ENCODE data around the gene PNPLA8. TPM values are rescaled to one million over a fixed set of nuclear protein-coding genes. Genes with fewer than 3 reads are reported as not detected.

PNPLA8 gene
- total RNA-seq, 2 experiments from 2014 or later = 18.8 to 18.9 TPM

DNA sequence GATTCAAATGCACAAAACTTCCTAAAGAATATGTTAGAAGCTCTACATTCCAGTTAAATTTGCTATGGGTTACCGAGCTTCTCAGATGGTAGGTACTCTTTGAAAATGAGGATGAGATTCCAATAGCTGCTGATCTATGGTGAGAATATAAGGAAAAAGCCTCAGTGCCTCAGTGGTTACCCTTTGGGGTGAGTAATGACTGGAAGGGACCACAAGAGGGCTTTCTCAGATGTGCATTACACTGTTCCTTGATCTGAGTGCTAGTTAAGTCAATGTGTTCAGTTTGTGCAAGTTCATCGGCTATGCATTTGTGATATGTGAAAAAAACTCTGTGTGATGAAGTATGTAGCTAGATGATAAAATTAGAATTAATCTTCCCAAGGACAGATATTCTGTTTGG lies 73.2 kb downstream of the PNPLA8 start:
- CTCF ChIA-PET = interaction anchor here (0.7 to 2.7 kb wide), 9 partner anchors 16 to 272 kb away, joined by 3 to 18 read pairs (median 4); no protein-coding TSS in a partner anchor
- Mint-ChIP-seq H3K27me3 (ENCODE audit: low read depth) (peaks cover 33% of the 10 kb centered on the region), H3K27ac (no peak overlapping the region), H3K36me3 (ENCODE audit: low read depth) (no peaks in the 10 kb centered on the region), H3K4me1 (ENCODE audit: low read depth) (peaks cover 12% of the 10 kb centered on the region), H3K4me3 (no peak overlapping the region), H3K9me3 (no peaks in the 10 kb centered on the region)
- intact Hi-C loops (cut with micrococcal nuclease) = loop anchor here (1.0 to 2.0 kb wide), 2 partner anchors 45 to 74 kb away; partner anchors contain the start of gene PNPLA8
- no peak for DNase-seq

DNA sequence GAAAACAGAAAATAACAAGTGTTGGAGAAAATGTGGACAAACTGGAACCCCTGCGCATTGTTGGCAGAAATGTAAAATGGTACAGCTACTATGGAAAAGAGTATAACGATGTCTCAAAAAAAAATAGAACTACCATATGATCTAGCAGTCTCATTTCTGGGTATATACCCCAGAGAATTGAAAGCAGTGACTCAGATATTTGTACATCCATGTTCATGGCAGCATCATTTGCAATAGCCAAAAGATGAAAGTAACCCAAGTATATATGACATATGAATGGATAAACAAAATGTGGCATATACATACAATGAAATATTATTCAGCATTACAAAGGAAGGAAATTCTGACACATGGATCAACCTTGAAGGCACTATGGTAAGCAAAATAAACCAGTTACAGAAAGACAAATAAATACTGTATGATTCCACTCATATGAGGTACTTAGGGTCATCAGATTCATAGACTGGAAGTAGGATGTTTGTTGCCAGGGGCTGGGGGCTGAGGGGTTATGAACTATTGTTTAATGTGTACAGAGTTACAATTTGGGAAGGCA lies 74.6 kb downstream of the PNPLA8 start:
- H3K27me3 Mint-ChIP-seq (ENCODE audit: low read depth) = peaks cover 21% of the 10 kb centered on the region
- CTCF ChIA-PET = no interaction called here

DNA sequence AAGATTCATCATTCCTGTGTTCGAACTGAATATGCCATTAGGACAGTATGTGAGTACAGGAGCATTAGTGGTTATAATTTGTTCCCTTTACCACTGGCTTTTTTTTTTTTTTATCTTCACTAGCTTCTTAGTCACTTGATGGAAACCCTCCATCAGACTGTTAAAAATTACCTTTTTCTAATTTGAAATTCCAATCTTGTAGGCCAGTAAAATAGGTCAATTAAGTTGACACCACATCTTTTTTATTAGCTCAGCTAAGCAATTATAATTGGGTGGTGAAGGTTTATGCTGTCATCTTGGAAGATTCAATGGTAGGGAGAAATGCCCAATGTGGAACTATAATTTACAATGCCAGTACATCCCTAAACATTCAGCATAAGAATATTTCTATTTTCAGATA lies 75.8 kb downstream of the PNPLA8 start:
- CTCF ChIA-PET = interaction anchor here (0.6 kb wide), 2 partner anchors 48 to 348 kb away, joined by 3 read pairs; no protein-coding TSS in a partner anchor
- H3K27ac Mint-ChIP-seq = no peak overlapping the region
- intact Hi-C loops (cut with micrococcal nuclease) = no loop called here

More for the DNA sequence above, 74.6 kb downstream of the PNPLA8 start:
- H3K27ac Mint-ChIP-seq = no peak overlapping the region
- H3K4me3 Mint-ChIP-seq = no peak overlapping the region
- no peak for DNase-seq
- H3K36me3 Mint-ChIP-seq (ENCODE audit: low read depth) = no peaks in the 10 kb centered on the region
- intact Hi-C loops (cut with micrococcal nuclease) = loop anchor here (1.0 kb wide), 1 partner anchor 9 kb away; no protein-coding TSS in a partner anchor
- no peaks in the 10 kb centered on the region for H3K9me3 Mint-ChIP-seq
- H3K4me1 Mint-ChIP-seq (ENCODE audit: low read depth) = peaks cover 10% of the 10 kb centered on the region

DNA sequence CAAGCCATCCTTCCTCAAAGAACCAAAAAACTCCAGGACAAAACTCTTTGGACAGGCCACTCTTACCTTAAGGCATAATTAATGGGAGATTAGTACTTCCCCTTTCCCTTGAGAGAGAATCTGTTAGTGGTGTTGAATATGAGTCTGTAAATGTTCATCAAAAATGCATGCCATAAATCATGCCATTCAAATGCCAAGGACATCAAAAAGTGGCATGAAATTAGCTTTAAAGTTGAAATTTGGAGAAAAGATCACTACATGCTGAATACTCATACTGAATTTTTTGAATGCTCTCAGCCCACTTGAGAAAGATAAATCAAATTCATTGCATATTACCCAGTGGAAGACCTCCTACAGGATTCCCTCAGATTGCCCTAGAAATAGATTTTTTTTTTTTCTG lies 76.4 kb downstream of the PNPLA8 start:
- no peak overlapping the region for H3K4me3 Mint-ChIP-seq
- CTCF ChIA-PET = interaction anchor here (0.6 kb wide), 1 partner anchor 172 kb away, joined by 3 read pairs; no protein-coding TSS in a partner anchor
- H3K36me3 Mint-ChIP-seq (ENCODE audit: low read depth) = no peaks in the 10 kb centered on the region
- intact Hi-C loops (cut with micrococcal nuclease) = no loop called here
- no peaks in the 10 kb centered on the region for H3K9me3 Mint-ChIP-seq
- peaks cover 7% of the 10 kb centered on the region for H3K4me1 Mint-ChIP-seq (ENCODE audit: low read depth)
- H3K27ac Mint-ChIP-seq = no peak overlapping the region
- H3K27me3 Mint-ChIP-seq (ENCODE audit: low read depth) = peaks cover 19% of the 10 kb centered on the region
- no peak for DNase-seq

More for the DNA sequence above, 75.8 kb downstream of the PNPLA8 start:
- Mint-ChIP-seq H3K27me3 (ENCODE audit: low read depth) (peaks cover 21% of the 10 kb centered on the region), H3K4me3 (no peak overlapping the region), H3K4me1 (ENCODE audit: low read depth) (peaks cover 10% of the 10 kb centered on the region), H3K9me3 (no peaks in the 10 kb centered on the region), H3K36me3 (ENCODE audit: low read depth) (no peaks in the 10 kb centered on the region)
- DNase-seq = no peak

DNA sequence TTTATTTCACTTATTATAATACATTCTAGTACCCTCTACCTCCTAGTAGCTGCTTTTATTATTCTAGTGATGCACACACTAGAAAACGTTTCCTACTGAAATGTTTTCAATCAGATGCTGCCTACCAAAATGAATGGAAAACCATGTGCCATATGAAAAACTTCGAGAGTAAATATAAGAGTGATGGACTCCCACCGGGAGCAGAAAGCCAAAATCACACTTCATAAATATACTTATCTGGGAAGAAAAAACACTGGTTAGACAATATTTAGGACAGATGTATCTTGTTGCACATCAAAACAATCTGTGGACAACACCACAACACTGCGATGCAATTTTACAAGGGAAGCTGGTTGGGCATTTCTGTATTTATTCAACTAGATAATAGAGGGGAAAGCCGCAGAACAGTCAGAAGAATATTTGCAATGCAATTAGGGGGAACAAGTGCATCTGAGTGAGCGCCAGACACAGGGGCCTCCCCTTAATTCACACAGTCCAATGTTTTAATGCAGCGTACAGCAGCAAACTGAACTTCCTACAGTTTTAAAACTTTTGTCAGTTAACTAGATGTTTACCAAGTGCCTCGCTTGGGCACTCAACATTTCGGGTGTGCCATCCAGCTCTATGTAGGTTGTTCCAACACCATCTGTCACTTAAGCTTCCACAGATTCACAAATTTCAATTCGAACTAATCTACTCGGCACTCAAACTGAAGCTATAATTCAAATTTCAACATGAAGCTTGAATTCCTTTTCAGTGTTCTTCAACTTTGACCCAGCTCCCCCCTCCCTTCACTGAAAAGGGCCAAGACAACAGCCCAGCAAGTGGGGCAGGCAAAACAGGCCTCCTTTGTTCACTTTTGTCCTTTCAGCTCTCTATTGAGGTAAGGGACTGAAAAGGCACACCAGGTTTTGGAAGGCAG lies 77.1 kb downstream of the PNPLA8 start:
- CTCF ChIA-PET = interaction anchor here (0.6 kb wide), 1 partner anchor 171 kb away, joined by 3 read pairs; no protein-coding TSS in a partner anchor
- peaks cover 4% of the 10 kb centered on the region for H3K4me1 Mint-ChIP-seq (ENCODE audit: low read depth)
- H3K36me3 Mint-ChIP-seq (ENCODE audit: low read depth) = no peaks in the 10 kb centered on the region
- no peak overlapping the region for H3K27ac Mint-ChIP-seq
- H3K9me3 Mint-ChIP-seq = no peaks in the 10 kb centered on the region
- no peak for DNase-seq
- H3K4me3 Mint-ChIP-seq = no peak overlapping the region
- H3K27me3 Mint-ChIP-seq (ENCODE audit: low read depth) = peaks cover 17% of the 10 kb centered on the region
- intact Hi-C loops (cut with micrococcal nuclease) = no loop called here

DNA sequence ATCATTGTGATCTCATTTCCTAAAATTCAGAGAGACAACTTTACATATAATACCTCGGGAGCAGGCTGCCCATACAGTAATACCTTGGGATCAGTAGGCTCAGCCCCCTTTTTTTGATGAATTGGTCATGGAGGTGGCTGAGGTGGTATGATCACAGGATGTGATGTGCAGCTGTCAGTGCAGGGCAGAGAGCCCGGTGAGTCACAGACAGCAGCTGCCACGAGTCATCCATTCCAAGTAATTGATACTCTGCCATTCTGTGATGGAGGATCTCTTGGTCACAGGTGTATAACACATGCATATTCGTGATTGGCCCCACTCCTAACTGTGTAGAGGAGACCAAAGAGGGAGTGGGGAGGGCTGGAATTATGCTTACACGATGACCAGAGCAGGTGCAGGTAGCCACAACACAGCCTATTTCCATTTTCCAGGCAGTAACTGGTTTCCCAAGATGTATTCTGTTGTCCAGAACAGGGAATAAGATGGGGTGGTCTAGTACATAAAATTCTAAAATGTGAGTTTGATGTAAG lies 83.8 kb downstream of the PNPLA8 start:
- CTCF ChIA-PET = no interaction called here
- Mint-ChIP-seq H3K4me1 (ENCODE audit: low read depth) (peaks cover 4% of the 10 kb centered on the region), H3K9me3 (no peaks in the 10 kb centered on the region), H3K36me3 (ENCODE audit: low read depth) (no peaks in the 10 kb centered on the region), H3K27me3 (ENCODE audit: low read depth) (peaks cover under 1% of the 10 kb centered on the region), H3K27ac (no peak overlapping the region), H3K4me3 (no peak overlapping the region)
- peak; percentile 67 for DNase-seq
- intact Hi-C loops (cut with micrococcal nuclease) = loop anchor here (1.0 to 2.0 kb wide), 2 partner anchors 9 to 19 kb away; no protein-coding TSS in a partner anchor

DNA sequence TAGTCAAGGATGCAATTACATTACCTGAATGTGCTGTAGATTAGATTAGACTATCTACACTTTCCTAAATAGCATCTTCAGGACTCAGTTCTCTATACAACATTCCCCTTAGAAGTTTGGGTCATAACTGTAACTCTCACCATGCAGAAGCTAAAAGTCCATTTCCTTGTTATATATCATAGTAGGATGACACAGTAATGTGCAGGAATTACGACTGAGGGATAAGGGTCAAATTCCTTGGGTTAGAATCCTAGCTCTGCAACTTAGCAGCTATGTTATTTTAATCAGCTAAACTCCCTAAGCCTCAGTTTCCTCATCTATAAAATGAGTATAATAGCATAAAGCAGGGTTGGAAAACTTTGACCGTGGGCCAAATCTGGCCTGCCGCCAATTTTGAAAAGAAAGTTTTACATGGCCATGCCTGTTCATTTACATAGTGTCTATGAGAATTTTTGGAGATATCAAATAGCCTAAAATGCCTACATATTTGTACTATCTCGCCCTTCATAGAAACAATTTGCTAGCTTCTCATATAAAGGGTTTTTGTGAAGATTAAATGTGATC lies 84.5 kb downstream of the PNPLA8 start:
- no peaks in the 10 kb centered on the region for H3K9me3 Mint-ChIP-seq
- no peaks in the 10 kb centered on the region for H3K36me3 Mint-ChIP-seq (ENCODE audit: low read depth)
- no peak overlapping the region for H3K4me3 Mint-ChIP-seq
- DNase-seq = no peak
- intact Hi-C loops (cut with micrococcal nuclease) = no loop called here
- peaks cover 3% of the 10 kb centered on the region for H3K27me3 Mint-ChIP-seq (ENCODE audit: low read depth)
- peaks cover 4% of the 10 kb centered on the region for H3K4me1 Mint-ChIP-seq (ENCODE audit: low read depth)
- CTCF ChIA-PET = no interaction called here
- no peak overlapping the region for H3K27ac Mint-ChIP-seq

DNA sequence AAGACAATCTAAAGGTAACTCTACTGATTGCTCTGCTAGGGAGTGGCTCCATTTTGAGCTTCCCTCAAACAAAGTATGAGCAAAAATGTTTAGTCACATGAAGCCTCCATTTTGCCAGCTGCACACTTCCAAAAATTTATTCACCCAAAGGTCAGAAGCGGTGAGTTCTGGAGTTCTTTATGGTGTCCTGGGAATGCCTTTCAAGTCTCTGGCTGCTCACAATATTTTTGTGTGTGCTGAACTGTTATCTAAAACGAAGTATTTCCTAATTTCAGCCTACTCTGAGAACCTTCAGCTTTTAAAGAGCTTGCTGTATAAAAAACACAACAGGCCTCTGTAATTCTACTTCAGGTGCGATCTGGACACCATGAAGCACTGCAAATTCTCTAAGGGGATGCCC lies 85.3 kb downstream of the PNPLA8 start:
- peaks cover 3% of the 10 kb centered on the region for H3K27me3 Mint-ChIP-seq (ENCODE audit: low read depth)
- DNase-seq = no peak
- intact Hi-C loops (cut with micrococcal nuclease) = no loop called here
- peaks cover 4% of the 10 kb centered on the region for H3K4me1 Mint-ChIP-seq (ENCODE audit: low read depth)
- H3K4me3 Mint-ChIP-seq = no peak overlapping the region
- H3K27ac Mint-ChIP-seq = no peak overlapping the region
- CTCF ChIA-PET = no interaction called here
- no peaks in the 10 kb centered on the region for H3K36me3 Mint-ChIP-seq (ENCODE audit: low read depth)
- no peaks in the 10 kb centered on the region for H3K9me3 Mint-ChIP-seq

DNA sequence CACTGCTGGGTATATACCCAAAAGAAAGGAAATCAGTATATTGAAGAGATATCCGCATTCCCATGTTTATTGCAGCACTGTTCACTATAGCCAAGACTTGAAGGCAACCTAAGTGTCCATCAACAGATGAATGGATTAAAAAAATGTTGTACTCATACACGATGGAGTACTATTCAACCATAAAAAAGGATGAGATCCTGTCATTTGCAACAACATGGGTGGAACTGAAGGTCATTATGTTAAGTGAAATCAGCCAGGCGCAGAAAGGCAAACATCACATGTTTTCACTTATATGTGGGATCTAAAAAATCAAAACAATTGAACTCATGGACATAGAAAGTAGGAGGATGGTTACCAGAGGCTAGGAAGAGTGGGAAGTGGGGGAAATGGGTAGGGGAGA lies 89.0 kb downstream of the PNPLA8 start:
- H3K4me3 Mint-ChIP-seq = no peak overlapping the region
- peaks cover 9% of the 10 kb centered on the region for H3K27me3 Mint-ChIP-seq (ENCODE audit: low read depth)
- no peaks in the 10 kb centered on the region for H3K9me3 Mint-ChIP-seq
- no peak for DNase-seq
- H3K4me1 Mint-ChIP-seq (ENCODE audit: low read depth) = peaks cover under 1% of the 10 kb centered on the region
- no peaks in the 10 kb centered on the region for H3K36me3 Mint-ChIP-seq (ENCODE audit: low read depth)
- no peak overlapping the region for H3K27ac Mint-ChIP-seq
- CTCF ChIA-PET = no interaction called here
- intact Hi-C loops (cut with micrococcal nuclease) = no loop called here

DNA sequence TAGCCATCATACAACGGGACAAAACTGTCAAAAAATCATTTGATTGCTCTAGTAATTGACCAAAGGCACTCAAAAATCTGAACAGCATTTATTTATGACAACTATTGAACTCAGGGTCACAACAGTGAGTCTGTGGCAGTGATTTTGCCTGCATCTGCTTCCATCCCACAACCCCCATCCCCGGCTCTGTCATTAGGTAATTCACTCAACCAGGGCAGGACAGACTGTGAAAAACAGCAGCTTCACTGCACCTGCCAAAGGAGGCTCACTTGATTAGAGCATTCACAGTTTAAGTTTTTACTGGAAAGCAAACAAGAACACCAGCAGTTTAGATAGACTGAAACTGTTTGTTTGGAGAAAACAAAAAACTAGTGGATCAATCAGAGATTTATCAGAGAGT lies 91.9 kb downstream of the PNPLA8 start:
- H3K27ac Mint-ChIP-seq = no peak overlapping the region
- DNase-seq = no peak
- intact Hi-C loops (cut with micrococcal nuclease) = no loop called here
- H3K4me3 Mint-ChIP-seq = no peak overlapping the region
- peaks cover 16% of the 10 kb centered on the region for H3K27me3 Mint-ChIP-seq (ENCODE audit: low read depth)
- no peaks in the 10 kb centered on the region for H3K9me3 Mint-ChIP-seq
- H3K4me1 Mint-ChIP-seq (ENCODE audit: low read depth) = no peaks in the 10 kb centered on the region
- CTCF ChIA-PET = no interaction called here
- H3K36me3 Mint-ChIP-seq (ENCODE audit: low read depth) = no peaks in the 10 kb centered on the region

DNA sequence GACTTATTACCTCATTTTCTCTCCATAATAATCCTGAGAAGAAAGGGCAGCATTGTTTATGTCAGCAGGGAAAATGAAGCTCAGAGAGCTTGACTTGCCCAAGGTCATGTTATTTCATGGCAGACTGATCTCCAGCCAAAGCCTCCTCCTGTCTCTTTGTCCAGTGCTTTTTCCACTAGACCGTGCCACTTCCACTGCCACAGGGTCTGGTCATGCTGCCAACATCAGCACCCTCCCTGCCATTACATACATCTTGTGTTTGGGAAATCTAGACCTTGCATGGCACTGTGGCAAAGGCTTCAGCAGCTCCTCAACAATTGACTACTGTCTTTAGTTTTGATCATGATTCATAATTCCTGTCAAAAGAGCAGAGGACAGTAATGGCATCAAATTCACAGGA lies 94.8 kb downstream of the PNPLA8 start:
- Mint-ChIP-seq H3K9me3 (no peaks in the 10 kb centered on the region), H3K27me3 (ENCODE audit: low read depth) (peaks cover 18% of the 10 kb centered on the region), H3K4me1 (ENCODE audit: low read depth) (no peaks in the 10 kb centered on the region), H3K36me3 (ENCODE audit: low read depth) (no peaks in the 10 kb centered on the region), H3K4me3 (no peak overlapping the region), H3K27ac (no peak overlapping the region)
- no peak for DNase-seq
- intact Hi-C loops (cut with micrococcal nuclease) = no loop called here
- CTCF ChIA-PET = interaction anchor here (0.7 kb wide), 1 partner anchor 41 kb away, joined by 3 read pairs; no protein-coding TSS in a partner anchor

DNA sequence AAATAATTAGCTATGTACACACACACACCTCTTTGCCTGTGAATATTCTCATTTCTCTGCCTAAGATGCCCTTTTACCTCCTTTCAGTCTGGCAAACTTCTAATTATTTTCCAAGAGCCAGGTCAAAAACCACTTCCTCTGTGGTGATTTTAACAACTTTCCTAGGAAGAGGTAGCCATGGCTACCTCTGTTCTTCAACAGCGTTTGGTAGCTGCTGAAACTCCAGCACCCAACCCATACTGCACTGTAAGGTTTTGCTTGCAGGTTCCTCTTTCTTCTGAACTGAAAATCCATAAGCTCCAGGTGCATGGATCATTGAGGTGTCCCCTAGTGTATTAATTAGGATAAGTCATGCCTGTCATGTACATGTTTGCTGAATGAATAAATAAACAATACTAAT lies 95.3 kb downstream of the PNPLA8 start:
- Mint-ChIP-seq H3K4me3 (no peak overlapping the region), H3K9me3 (no peaks in the 10 kb centered on the region), H3K4me1 (ENCODE audit: low read depth) (no peaks in the 10 kb centered on the region), H3K27me3 (ENCODE audit: low read depth) (peaks cover 18% of the 10 kb centered on the region), H3K27ac (no peak overlapping the region), H3K36me3 (ENCODE audit: low read depth) (no peaks in the 10 kb centered on the region)
- CTCF ChIA-PET = interaction anchor here (0.7 kb wide), 1 partner anchor 41 kb away, joined by 3 read pairs; no protein-coding TSS in a partner anchor
- DNase-seq = no peak
- intact Hi-C loops (cut with micrococcal nuclease) = no loop called here

Measured in activated naive CD4-positive, alpha-beta T cell treated with anti-CD3 and anti-CD28 coated beads for 36 hours (primary cell).